Subcutaneous abdominal adipose tissue (tissue), 5 donors: ENCODE results near the gene PABPC1L2A.
"Not testable (repeated sequence)": the region's sequence is repeated elsewhere in the genome, so short reads cannot be mapped to it uniquely, and the experiment has no call there.

Experiments
- H3K27ac ChIP-seq: one replicate; pipeline ENCODE4 v1.7.0; 2013; ENCODE audit warnings: low read depth, mild to moderate bottlenecking, inconsistent platforms, low read length, moderate library complexity
- H3K27me3 ChIP-seq, 5 donors: one replicate each; pipeline ENCODE4 v1.7.0; 2013; ENCODE audit warnings: low read length in 5 of 5, inconsistent platforms in 1 of 5; ENCODE audit not compliant: control insufficient read depth in 5 of 5, insufficient read depth in 4 of 5
- H3K36me3 ChIP-seq, 5 donors: one replicate each; pipeline ENCODE4 v1.7.0; 2013; ENCODE audit warnings: low read length in 5 of 5; ENCODE audit not compliant: control insufficient read depth in 5 of 5, insufficient read depth in 5 of 5
- H3K4me1 ChIP-seq, 5 donors: one replicate each; pipeline ENCODE4 v1.7.0; 2013; ENCODE audit warnings: low read length in 5 of 5, mild to moderate bottlenecking in 3 of 5, moderate library complexity in 1 of 5; ENCODE audit not compliant: control insufficient read depth in 5 of 5, insufficient read depth in 5 of 5
- H3K4me3 ChIP-seq, 5 donors: one replicate each; pipeline ENCODE4 v1.7.0; 2013; ENCODE audit warnings: low read length in 5 of 5, low read depth in 1 of 5
- H3K9ac ChIP-seq, 5 donors: one replicate each; pipeline ENCODE4 v1.7.0; 2013; ENCODE audit warnings: low read length in 5 of 5, mild to moderate bottlenecking in 4 of 5, moderate library complexity in 3 of 5
- H3K9me3 ChIP-seq, 5 donors: one replicate each; pipeline ENCODE4 v1.7.0; 2013; ENCODE audit warnings: low read length in 5 of 5; ENCODE audit not compliant: control insufficient read depth in 5 of 5
- donor health status: healthy.
- donor health status: healthy.
- donor health status: healthy.
- donor health status: healthy.
- donor health status: healthy.

The PABPC1L2A gene

GRCh38 chrX:73067761-73068466, 11.4 kb downstream of the PABPC1L2A start:
- not testable (repeated sequence) for H3K4me1 ChIP-seq, H3K9ac ChIP-seq, H3K36me3 ChIP-seq, H3K4me3 ChIP-seq, H3K27me3 ChIP-seq, H3K27ac ChIP-seq
- H3K9me3 ChIP-seq: peaks cover 0 to 20% (median 13%) of the 10 kb centered on the region in 5 donors

- Histone ChIP-seq H3K27me3 (peaks cover 0 to 10% (median 4%) of the 10 kb centered on the region in 5 donors), H3K9me3 (peaks cover 4 to 24% (median 19%) of the 10 kb centered on the region in 5 donors), H3K4me1 (no peaks in the 10 kb centered on the region), H3K27ac (no peak overlapping the region), H3K4me3 (no peak overlapping the region), H3K36me3 (no peaks in the 10 kb centered on the region), H3K9ac (no peak overlapping the region)
Measured at GRCh38 chrX:73028876-73029275, 50.4 kb downstream of the PABPC1L2A start.
